K562 (cell line): ENCODE results near the gene GGA3. TPM values are rescaled to one million over a fixed set of nuclear protein-coding genes. Genes with fewer than 3 reads are reported as not detected.

Experiments used
- CC2D1A ChIP-seq: fragments of 450-650 bp; IDR thresholded peaks from 2 replicates; pipeline ENCODE4 v1.6.1; 2017; ENCODE audit warnings: mild to moderate bottlenecking
- DACH1 ChIP-seq: fragments of 450-650 bp; IDR thresholded peaks from 2 replicates; pipeline ENCODE4 v1.6.1; 2018; ENCODE audit not compliant: partially characterized antibody
- ETS1 ChIP-seq: conservative IDR thresholded peaks from 2 replicates; pipeline ENCODE4 v1.6.1; 2011; ENCODE audit warnings: low read depth, mild to moderate bottlenecking, low read length; ENCODE audit not compliant: control insufficient read depth
- HNRNPUL1 ChIP-seq: fragments of 200-400 bp; formaldehyde crosslinking; IDR thresholded peaks from 2 replicates; pipeline ENCODE4 v1.6.1; 2017; ENCODE audit warnings: low read length
- IRF1 ChIP-seq: sonication (generic); formaldehyde crosslinking; IDR thresholded peaks from 2 replicates; pipeline ENCODE4 v1.8.0; 2022; ENCODE audit warnings: missing genetic modification reagents, mild to moderate bottlenecking, borderline replicate concordance
- L3MBTL2 ChIP-seq: fragments of 450-650 bp; IDR thresholded peaks from 2 replicates; pipeline ENCODE4 v1.6.1; 2016; ENCODE audit warnings: mild to moderate bottlenecking, moderate library complexity
- PHB ChIP-seq: fragments of 250-450 bp; sonication (Bioruptor Pico); IDR thresholded peaks from 2 replicates; pipeline ENCODE4 v1.5.0; 2021
- PKNOX1 ChIP-seq: fragments of 450-650 bp; IDR thresholded peaks from 2 replicates; pipeline ENCODE4 v1.6.1; 2016
- PML ChIP-seq: IDR thresholded peaks from 2 replicates; pipeline ENCODE4 v1.6.1; 2012; ENCODE audit warnings: low read length, inconsistent platforms
- POLR2B ChIP-seq: fragments of 450-650 bp; IDR thresholded peaks from 2 replicates; pipeline ENCODE4 v1.6.1; 2018; ENCODE audit warnings: low read depth; ENCODE audit not compliant: partially characterized antibody
- PTTG1 ChIP-seq: fragments of 450-650 bp; IDR thresholded peaks from 2 replicates; pipeline ENCODE4 v1.6.1; 2016; ENCODE audit warnings: low read depth, mild to moderate bottlenecking, missing genetic modification characterization, missing compliant biosample characterization
- RBFOX2 ChIP-seq: fragments of 200-400 bp; formaldehyde crosslinking; IDR thresholded peaks from 2 replicates; pipeline ENCODE4 v1.6.1; 2017; ENCODE audit warnings: low read depth, mild to moderate bottlenecking, low read length, moderate library complexity
- RNF2 ChIP-seq: sonication (generic); IDR thresholded peaks from 2 replicates; pipeline ENCODE4 v1.6.1; 2016
- SNRNP70 ChIP-seq: fragments of 200-400 bp; formaldehyde crosslinking; optimal IDR thresholded peaks from 2 replicates; pipeline ENCODE3; 2017; ENCODE audit warnings: low read depth, low read length
- SPI1 ChIP-seq: IDR thresholded peaks from 2 replicates; pipeline ENCODE4 v1.6.1; 2011; ENCODE audit warnings: low read depth, low read length, control low read depth, borderline replicate concordance
- TAL1 ChIP-seq: fragments of 450-650 bp; IDR thresholded peaks from 2 replicates; pipeline ENCODE4 v1.6.1; 2016; ENCODE audit warnings: mild to moderate bottlenecking
- ZNF175 ChIP-seq: fragments of 200-800 bp; sonication (Bioruptor generic); IDR thresholded peaks from 2 replicates; pipeline ENCODE4 v1.6.1; 2016; ENCODE audit warnings: low read depth, mild to moderate bottlenecking, missing genetic modification characterization, missing compliant biosample characterization
- ZNF644 ChIP-seq: fragments of 200-800 bp; sonication (Bioruptor generic); IDR thresholded peaks from 2 replicates; pipeline ENCODE4 v1.6.1; 2016; ENCODE audit warnings: low read depth, missing genetic modification characterization, missing compliant biosample characterization
- polyA plus RNA-seq, 8 experiments: library from polyadenylated mRNA; depleted of rRNA in 4 of 8; stranded (reverse) in 5 of 8; unstranded in 3 of 8; fragments of >200 nt; fragmentation: Nextera tagmentation in 2 of 8; fragmentation: Illumina TruSeq in 1 of 8; extraction: Ambion mirVana in 2 of 8; extraction: Trizol in 1 of 8; gene quantifications; 2 replicates each; pipeline versions ENCODE4 v1.2.1 to v1.2.3, GENCODE V29; 2011 to 2014; ENCODE audit warnings: inconsistent platforms in 1 of 8, missing spikeins in 1 of 8
- total RNA-seq, 7 experiments: library from RNA; depleted of rRNA in 6 of 7; stranded (reverse); fragments of >200 nt in 6 of 7; fragmentation: Illumina TruSeq in 2 of 7; extraction: Trizol in 2 of 7; gene quantifications; 2 replicates each; pipeline versions ENCODE4 v1.2.1 to v1.2.3, GENCODE V29; 2011 to 2021; ENCODE audit warnings: low replicate concordance in 1 of 7
- TF ChIP-seq, protein P1 (sequence below): sonication (generic); formaldehyde crosslinking; IDR thresholded peaks from 2 replicates; pipeline ENCODE4 v1.8.1; 2023; ENCODE audit warnings: missing genetic modification reagents, mild to moderate bottlenecking, borderline replicate concordance
- TF ChIP-seq, protein P2 (sequence below): fragments of 450-650 bp; formaldehyde crosslinking; IDR thresholded peaks from 2 replicates; pipeline ENCODE4 v1.4.0; 2020; ENCODE audit warnings: mild to moderate bottlenecking, moderate library complexity

GGA3 gene
- total and polyA plus RNA-seq, 9 of the 15 experiments (the other 6 are each of a cell fraction or from before 2014, with no cell fraction given): 5.7 to 64.9 (median 25.4) TPM

DNA sequence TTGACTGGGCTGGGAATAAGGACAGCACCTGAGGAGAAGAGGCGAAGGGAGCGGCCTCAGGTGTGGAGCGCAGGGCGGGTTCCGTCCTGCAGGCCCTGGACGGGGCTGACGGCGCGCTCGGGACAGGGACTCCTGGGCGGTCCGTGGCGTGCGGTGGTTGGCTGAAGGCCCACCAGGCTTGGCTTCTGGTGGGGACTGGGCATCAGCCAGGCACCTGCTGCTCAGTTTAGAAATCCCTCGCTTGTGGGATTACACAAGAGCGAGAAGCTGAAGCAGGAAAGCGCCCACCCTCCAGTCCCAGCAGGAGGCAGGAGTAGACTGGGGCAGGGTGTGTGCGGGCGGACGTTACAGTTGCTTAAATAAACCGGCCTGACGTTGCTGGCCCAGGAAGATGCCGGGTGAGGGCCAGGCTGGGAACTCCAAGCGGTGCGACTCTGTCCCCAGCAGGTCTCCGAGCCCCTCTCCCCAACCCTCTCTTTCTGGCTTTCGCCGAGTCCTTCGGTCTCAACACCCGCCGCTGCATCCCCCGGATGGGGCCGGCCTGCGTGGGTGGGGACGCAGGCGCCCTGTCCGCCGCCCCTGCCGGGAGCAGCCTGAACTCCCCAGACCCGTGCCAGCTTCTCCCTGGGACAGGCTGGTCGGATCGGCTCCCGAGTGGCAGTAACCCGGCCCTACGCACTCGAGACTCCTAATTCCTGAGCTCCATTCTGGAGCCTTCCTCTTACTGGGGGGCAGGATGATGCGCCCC, 9.0 kb upstream of the GGA3 start (continued):
- TF ChIP-seq L3MBTL2 (0 out of 2 replicates have a peak, but pooled peaks have one; percentile 23), IRF1 (no peak), ETS1 (peak; percentile 54), PML (peak; percentile 31; the same call in 1 of the 2 replicates), SNRNP70 (no peak), CC2D1A (peak; percentile 41; the same call in 1 of the 2 replicates), ZNF175 (CRISPR knock-in tag) (no peak), PHB (CRISPR knock-in tag) (no peak), ZNF644 (tag) (no peak), POLR2B (peak; percentile 41), TAL1 (no peak), RBFOX2 (peak; percentile 78), DACH1 (no peak), RNF2 (peak; percentile 10; the same call in 1 of the 2 replicates), PKNOX1 (no peak), HNRNPUL1 (no peak), PTTG1 (tag) (no peak), SPI1 (no peak)
- TF ChIP-seq, protein P1, sequence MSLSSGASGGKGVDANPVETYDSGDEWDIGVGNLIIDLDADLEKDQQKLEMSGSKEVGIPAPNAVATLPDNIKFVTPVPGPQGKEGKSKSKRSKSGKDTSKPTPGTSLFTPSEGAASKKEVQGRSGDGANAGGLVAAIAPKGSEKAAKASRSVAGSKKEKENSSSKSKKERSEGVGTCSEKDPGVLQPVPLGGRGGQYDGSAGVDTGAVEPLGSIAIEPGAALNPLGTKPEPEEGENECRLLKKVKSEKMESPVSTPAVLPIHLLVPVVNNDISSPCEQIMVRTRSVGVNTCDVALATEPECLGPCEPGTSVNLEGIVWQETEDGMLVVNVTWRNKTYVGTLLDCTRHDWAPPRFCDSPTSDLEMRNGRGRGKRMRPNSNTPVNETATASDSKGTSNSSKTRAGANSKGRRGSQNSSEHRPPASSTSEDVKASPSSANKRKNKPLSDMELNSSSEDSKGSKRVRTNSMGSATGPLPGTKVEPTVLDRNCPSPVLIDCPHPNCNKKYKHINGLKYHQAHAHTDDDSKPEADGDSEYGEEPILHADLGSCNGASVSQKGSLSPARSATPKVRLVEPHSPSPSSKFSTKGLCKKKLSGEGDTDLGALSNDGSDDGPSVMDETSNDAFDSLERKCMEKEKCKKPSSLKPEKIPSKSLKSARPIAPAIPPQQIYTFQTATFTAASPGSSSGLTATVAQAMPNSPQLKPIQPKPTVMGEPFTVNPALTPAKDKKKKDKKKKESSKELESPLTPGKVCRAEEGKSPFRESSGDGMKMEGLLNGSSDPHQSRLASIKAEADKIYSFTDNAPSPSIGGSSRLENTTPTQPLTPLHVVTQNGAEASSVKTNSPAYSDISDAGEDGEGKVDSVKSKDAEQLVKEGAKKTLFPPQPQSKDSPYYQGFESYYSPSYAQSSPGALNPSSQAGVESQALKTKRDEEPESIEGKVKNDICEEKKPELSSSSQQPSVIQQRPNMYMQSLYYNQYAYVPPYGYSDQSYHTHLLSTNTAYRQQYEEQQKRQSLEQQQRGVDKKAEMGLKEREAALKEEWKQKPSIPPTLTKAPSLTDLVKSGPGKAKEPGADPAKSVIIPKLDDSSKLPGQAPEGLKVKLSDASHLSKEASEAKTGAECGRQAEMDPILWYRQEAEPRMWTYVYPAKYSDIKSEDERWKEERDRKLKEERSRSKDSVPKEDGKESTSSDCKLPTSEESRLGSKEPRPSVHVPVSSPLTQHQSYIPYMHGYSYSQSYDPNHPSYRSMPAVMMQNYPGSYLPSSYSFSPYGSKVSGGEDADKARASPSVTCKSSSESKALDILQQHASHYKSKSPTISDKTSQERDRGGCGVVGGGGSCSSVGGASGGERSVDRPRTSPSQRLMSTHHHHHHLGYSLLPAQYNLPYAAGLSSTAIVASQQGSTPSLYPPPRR (CRISPR knock-in tag): no peak
- TF ChIP-seq, protein P2, sequence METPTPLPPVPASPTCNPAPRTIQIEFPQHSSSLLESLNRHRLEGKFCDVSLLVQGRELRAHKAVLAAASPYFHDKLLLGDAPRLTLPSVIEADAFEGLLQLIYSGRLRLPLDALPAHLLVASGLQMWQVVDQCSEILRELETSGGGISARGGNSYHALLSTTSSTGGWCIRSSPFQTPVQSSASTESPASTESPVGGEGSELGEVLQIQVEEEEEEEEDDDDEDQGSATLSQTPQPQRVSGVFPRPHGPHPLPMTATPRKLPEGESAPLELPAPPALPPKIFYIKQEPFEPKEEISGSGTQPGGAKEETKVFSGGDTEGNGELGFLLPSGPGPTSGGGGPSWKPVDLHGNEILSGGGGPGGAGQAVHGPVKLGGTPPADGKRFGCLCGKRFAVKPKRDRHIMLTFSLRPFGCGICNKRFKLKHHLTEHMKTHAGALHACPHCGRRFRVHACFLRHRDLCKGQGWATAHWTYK: 0 out of 2 replicates have a peak, but pooled peaks have one; percentile 52
